GM23338 (cell line): ENCODE data around the gene CFDP1. TPM values are rescaled to one million over a fixed set of nuclear protein-coding genes. Genes with fewer than 3 reads are reported as not detected.

Experiments
- ATAC-seq: fragments of 200-7000 bp; cut with Tn5 transposase; 3 replicates; pipeline ENCODE4 v1.9.1; 2020
- DNase-seq: peaks from one replicate; pipeline ENCODE4 v3.0.0-alpha.2; 2015; ENCODE audit warnings: low spot score
- H2AFZ ChIP-seq: fragments of 200-600 bp; sonication (generic); 2 replicates; pipeline ENCODE4 v1.8.0; 2016; ENCODE audit warnings: antibody characterized with exemption, mild to moderate bottlenecking, moderate library complexity
- H3F3A ChIP-seq: fragments of 200-600 bp; sonication (generic); replicated peaks from 2 replicates; pipeline ENCODE4 v1.8.0; 2017; ENCODE audit warnings: antibody characterized with exemption, mixed run types, low read depth
- H3K27ac ChIP-seq: fragments of 200-600 bp; sonication (generic); 2 replicates; pipeline ENCODE4 v1.6.1; 2016; ENCODE audit warnings: low read depth
- H3K27me3 ChIP-seq: fragments of 200-600 bp; sonication (generic); 2 replicates; pipeline ENCODE4 v1.8.0; 2016; ENCODE audit warnings: mild to moderate bottlenecking, mixed run types, moderate library complexity; ENCODE audit not compliant: insufficient read depth
- H3K36me3 ChIP-seq: fragments of 200-600 bp; sonication (generic); 2 replicates; pipeline ENCODE4 v1.8.0; 2016; ENCODE audit warnings: mild to moderate bottlenecking; ENCODE audit not compliant: insufficient read depth
- H3K4me1 ChIP-seq: fragments of 200-600 bp; sonication (generic); 2 replicates; pipeline ENCODE4 v1.8.0; 2016; ENCODE audit warnings: mild to moderate bottlenecking, moderate library complexity; ENCODE audit not compliant: insufficient read depth
- H3K4me2 ChIP-seq: fragments of 200-600 bp; sonication (generic); 2 replicates; pipeline ENCODE4 v1.7.1; 2017; ENCODE audit warnings: mixed run types
- H3K4me3 ChIP-seq: fragments of 200-600 bp; sonication (generic); 2 replicates; pipeline ENCODE4 v1.6.1; 2016; ENCODE audit warnings: mixed run types
- H3K79me2 ChIP-seq: fragments of 200-600 bp; sonication (generic); replicated peaks from 2 replicates; pipeline ENCODE4 v1.8.0; 2017; ENCODE audit warnings: mild to moderate bottlenecking; ENCODE audit not compliant: insufficient read depth
- H3K9me2 ChIP-seq: fragments of 200-600 bp; sonication (generic); 2 replicates; pipeline ENCODE4 v1.8.0; 2017; ENCODE audit not compliant: insufficient read depth
- H4K20me1 ChIP-seq: fragments of 200-600 bp; sonication (generic); replicated peaks from 2 replicates; pipeline ENCODE4 v1.8.0; 2017; ENCODE audit warnings: mild to moderate bottlenecking; ENCODE audit not compliant: insufficient read depth
- H3K27ac Mint-ChIP-seq: 2 replicates; pipeline ENCODE4 v1.8.0; 2020; ENCODE audit warnings: inconsistent platforms, mild to moderate bottlenecking, moderate library complexity, mixed read lengths
- H3K27me3 Mint-ChIP-seq: 3 replicates; pipeline ENCODE4 v1.8.0; 2022; ENCODE audit warnings: low read depth, mild to moderate bottlenecking, moderate library complexity, mixed read lengths, inconsistent platforms; ENCODE audit not compliant: insufficient read depth, poor library complexity
- H3K36me3 Mint-ChIP-seq: 3 replicates; pipeline ENCODE4 v1.8.0; 2021; ENCODE audit warnings: low read depth, mild to moderate bottlenecking, inconsistent platforms, moderate library complexity, mixed read lengths
- H3K4me1 Mint-ChIP-seq: 3 replicates; pipeline ENCODE4 v1.8.0; 2020; ENCODE audit warnings: mild to moderate bottlenecking, inconsistent platforms, mixed read lengths
- H3K4me3 Mint-ChIP-seq: 3 replicates; pipeline ENCODE4 v1.8.0; 2021; ENCODE audit warnings: moderate library complexity, mild to moderate bottlenecking, inconsistent platforms, mixed read lengths
- H3K9me3 Mint-ChIP-seq: 3 replicates; pipeline ENCODE4 v1.8.0; 2020; ENCODE audit warnings: moderate library complexity, mild to moderate bottlenecking, inconsistent platforms, mixed read lengths
- CREB1 ChIP-seq: fragments of 250-450 bp; sonication (Bioruptor Pico); IDR thresholded peaks from 2 replicates; pipeline ENCODE4 v1.5.0; 2020; ENCODE audit warnings: low read depth, mild to moderate bottlenecking, moderate library complexity
- EZH2 ChIP-seq: fragments of 200-600 bp; sonication (generic); IDR thresholded peaks from one replicate; pipeline ENCODE4 v1.8.0; 2017; ENCODE audit warnings: antibody characterized with exemption, mild to moderate bottlenecking, low read depth; ENCODE audit not compliant: unreplicated experiment
- NANOG ChIP-seq: IDR thresholded peaks from 2 replicates; pipeline ENCODE4 v1.6.1; 2016; ENCODE audit warnings: antibody characterized with exemption, borderline replicate concordance
- POLR2AphosphoS5 ChIP-seq: IDR thresholded peaks from 2 replicates; pipeline ENCODE4 v1.6.1; 2016; ENCODE audit warnings: antibody characterized with exemption, low read depth
- STAT1 ChIP-seq: IDR thresholded peaks from one replicate; pipeline ENCODE4 v1.6.1; 2016; ENCODE audit warnings: antibody characterized with exemption; ENCODE audit not compliant: unreplicated experiment
- ZNF114 ChIP-seq: fragments of 250-450 bp; sonication (Bioruptor Pico); IDR thresholded peaks from 2 replicates; pipeline ENCODE4 v1.5.0; 2020; ENCODE audit warnings: mild to moderate bottlenecking, moderate library complexity
- ZNF331 ChIP-seq: fragments of 250-450 bp; sonication (Bioruptor Pico); IDR thresholded peaks from 2 replicates; pipeline ENCODE4 v1.5.0; 2020; ENCODE audit warnings: low read depth, mild to moderate bottlenecking, moderate library complexity
- polyA plus RNA-seq: library from polyadenylated mRNA; unstranded; fragments of >200 nt; fragmentation: Nextera tagmentation; extraction: Ambion mirVana; gene quantifications from 2 replicates; pipeline ENCODE4 v1.2.1, GENCODE V29; 2016
- total RNA-seq: library from RNA; depleted of rRNA; stranded (reverse); fragments of >200 nt; shearing (Covaris generic); gene quantifications from 2 replicates; pipeline ENCODE4 v1.2.3, GENCODE V29; 2014
- TF ChIP-seq, protein P1 (sequence below), 2 experiments: fragments of 200-600 bp in 1 of 2; sonication (generic) in 1 of 2; conservative IDR thresholded peaks; 2 replicates each; pipeline versions ENCODE4 v1.5.1 to v1.6.1; 2016 to 2017; ENCODE audit warnings: antibody characterized with exemption in 2 of 2, low read depth in 2 of 2, mild to moderate bottlenecking in 2 of 2, moderate library complexity in 1 of 2
- TF ChIP-seq, protein P2 (sequence below): IDR thresholded peaks from one replicate; pipeline ENCODE4 v1.6.1; 2018; ENCODE audit warnings: antibody characterized with exemption; ENCODE audit not compliant: unreplicated experiment

CFDP1 gene
- total and polyA plus RNA-seq, 2 experiments from 2014 or later = 89.9 to 224 TPM

DNA sequence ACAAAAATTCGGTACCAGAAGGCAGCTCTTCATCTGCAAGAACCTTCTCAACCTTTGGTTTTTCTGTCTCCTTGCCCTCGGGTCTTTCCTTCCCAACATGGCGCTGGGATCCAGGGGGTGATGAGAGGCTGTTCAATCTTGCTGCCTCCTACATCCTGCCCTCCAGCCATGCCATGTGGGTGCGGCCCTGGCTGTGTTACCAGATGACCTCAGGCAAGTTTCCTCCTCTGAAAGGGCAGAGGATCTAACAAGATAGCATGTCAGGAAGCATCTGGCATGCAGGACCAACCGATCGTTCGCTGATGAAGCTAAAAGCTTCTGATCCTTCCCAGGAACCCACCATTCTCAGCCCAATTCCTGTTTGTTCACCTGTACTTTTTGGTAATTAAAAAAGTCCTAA lies 145.1 kb downstream of the CFDP1 start (continued):
- TF ChIP-seq NANOG (no peak), EZH2 (no peak), ZNF331 (no peak), ZNF114 (CRISPR knock-in tag) (no peak), POLR2AphosphoS5 (no peak), STAT1 (no peak)
- TF ChIP-seq, protein P1, sequence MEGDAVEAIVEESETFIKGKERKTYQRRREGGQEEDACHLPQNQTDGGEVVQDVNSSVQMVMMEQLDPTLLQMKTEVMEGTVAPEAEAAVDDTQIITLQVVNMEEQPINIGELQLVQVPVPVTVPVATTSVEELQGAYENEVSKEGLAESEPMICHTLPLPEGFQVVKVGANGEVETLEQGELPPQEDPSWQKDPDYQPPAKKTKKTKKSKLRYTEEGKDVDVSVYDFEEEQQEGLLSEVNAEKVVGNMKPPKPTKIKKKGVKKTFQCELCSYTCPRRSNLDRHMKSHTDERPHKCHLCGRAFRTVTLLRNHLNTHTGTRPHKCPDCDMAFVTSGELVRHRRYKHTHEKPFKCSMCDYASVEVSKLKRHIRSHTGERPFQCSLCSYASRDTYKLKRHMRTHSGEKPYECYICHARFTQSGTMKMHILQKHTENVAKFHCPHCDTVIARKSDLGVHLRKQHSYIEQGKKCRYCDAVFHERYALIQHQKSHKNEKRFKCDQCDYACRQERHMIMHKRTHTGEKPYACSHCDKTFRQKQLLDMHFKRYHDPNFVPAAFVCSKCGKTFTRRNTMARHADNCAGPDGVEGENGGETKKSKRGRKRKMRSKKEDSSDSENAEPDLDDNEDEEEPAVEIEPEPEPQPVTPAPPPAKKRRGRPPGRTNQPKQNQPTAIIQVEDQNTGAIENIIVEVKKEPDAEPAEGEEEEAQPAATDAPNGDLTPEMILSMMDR (conservative IDR thresholded peaks at IDR 0.05; ENCODE audit: low read depth in 2 of 2) = no peak
- TF ChIP-seq, protein P2, sequence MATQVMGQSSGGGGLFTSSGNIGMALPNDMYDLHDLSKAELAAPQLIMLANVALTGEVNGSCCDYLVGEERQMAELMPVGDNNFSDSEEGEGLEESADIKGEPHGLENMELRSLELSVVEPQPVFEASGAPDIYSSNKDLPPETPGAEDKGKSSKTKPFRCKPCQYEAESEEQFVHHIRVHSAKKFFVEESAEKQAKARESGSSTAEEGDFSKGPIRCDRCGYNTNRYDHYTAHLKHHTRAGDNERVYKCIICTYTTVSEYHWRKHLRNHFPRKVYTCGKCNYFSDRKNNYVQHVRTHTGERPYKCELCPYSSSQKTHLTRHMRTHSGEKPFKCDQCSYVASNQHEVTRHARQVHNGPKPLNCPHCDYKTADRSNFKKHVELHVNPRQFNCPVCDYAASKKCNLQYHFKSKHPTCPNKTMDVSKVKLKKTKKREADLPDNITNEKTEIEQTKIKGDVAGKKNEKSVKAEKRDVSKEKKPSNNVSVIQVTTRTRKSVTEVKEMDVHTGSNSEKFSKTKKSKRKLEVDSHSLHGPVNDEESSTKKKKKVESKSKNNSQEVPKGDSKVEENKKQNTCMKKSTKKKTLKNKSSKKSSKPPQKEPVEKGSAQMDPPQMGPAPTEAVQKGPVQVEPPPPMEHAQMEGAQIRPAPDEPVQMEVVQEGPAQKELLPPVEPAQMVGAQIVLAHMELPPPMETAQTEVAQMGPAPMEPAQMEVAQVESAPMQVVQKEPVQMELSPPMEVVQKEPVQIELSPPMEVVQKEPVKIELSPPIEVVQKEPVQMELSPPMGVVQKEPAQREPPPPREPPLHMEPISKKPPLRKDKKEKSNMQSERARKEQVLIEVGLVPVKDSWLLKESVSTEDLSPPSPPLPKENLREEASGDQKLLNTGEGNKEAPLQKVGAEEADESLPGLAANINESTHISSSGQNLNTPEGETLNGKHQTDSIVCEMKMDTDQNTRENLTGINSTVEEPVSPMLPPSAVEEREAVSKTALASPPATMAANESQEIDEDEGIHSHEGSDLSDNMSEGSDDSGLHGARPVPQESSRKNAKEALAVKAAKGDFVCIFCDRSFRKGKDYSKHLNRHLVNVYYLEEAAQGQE = no peak

DNA sequence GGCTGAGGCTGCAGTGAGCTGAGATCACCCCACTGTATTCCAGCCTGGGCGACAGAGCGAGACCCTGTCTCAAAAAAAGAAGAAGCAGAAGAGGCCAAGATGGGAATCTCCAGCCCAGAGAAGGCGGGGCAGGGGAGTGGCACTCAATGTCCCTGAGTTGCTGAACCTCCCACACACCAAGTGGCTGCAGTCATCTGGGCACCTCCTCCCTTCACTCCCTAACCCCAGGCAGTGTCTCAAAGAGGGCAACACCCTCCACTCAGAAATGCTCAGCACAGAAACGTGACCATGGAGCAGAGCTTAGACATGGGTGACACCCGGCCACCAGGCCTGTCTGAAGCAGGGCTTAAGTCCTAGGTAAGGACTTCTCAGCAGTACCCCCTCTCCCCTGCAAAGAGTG lies 145.6 kb downstream of the CFDP1 start:
- no peak overlapping the region for H3K4me3 Mint-ChIP-seq
- no peaks in the 10 kb centered on the region for H3K9me2 ChIP-seq
- H3K27ac ChIP-seq = no peak overlapping the region
- DNase-seq = no peak
- peaks cover 10% of the 10 kb centered on the region; the same call in 1 of the 2 replicates for H3K36me3 ChIP-seq
- H4K20me1 ChIP-seq = no peaks in the 10 kb centered on the region; the same call in none of the 2 replicates
- peaks cover 19% of the 10 kb centered on the region for H3K36me3 Mint-ChIP-seq
- H3K4me1 Mint-ChIP-seq = no peaks in the 10 kb centered on the region; the same call in 2 of the 3 replicates
- H3K27me3 ChIP-seq = no peaks in the 10 kb centered on the region
- H3K4me2 ChIP-seq = no peak overlapping the region
- H3K4me3 ChIP-seq = no peak overlapping the region
- no peaks in the 10 kb centered on the region; the same call in 2 of the 3 replicates for H3K9me3 Mint-ChIP-seq
- peaks cover 3% of the 10 kb centered on the region for H3K27me3 Mint-ChIP-seq
- peaks cover 3% of the 10 kb centered on the region; the same call in 1 of the 2 replicates for H3F3A ChIP-seq
- H3K27ac Mint-ChIP-seq = no peak overlapping the region
- H2AFZ ChIP-seq = no peak overlapping the region
- H3K4me1 ChIP-seq = no peaks in the 10 kb centered on the region
- 0 out of 3 replicates have a peak, but pooled peaks have one; percentile 23 for ATAC-seq
- no peaks in the 10 kb centered on the region for H3K79me2 ChIP-seq
- no peak for TF ChIP-seq NANOG
- TF ChIP-seq ZNF114 (CRISPR knock-in tag) = no peak
- TF ChIP-seq, protein P1 (conservative IDR thresholded peaks at IDR 0.05; ENCODE audit: low read depth in 2 of 2) = no peak
- TF ChIP-seq CREB1 = no peak
- TF ChIP-seq EZH2 = no peak
- TF ChIP-seq, protein P2 = no peak
